HCT116 (cell line): Measurements from ENCODE around the gene SLC47A1. TPM values are rescaled to one million over a fixed set of nuclear protein-coding genes. Genes with fewer than 3 reads are reported as not detected.

ENCODE experiments used
- ATAC-seq: fragments of 200-7000 bp; cut with Tn5 transposase; 2 replicates; pipeline ENCODE4 v1.9.1; 2020; ENCODE audit warnings: mild to moderate bottlenecking, moderate library complexity
- BruUV-seq: library from RNA; stranded (reverse); fragments of 400-500 nt; replicated peaks from 2 replicates; lab custom pipeline; 2021; lab: Mats Ljungman, UMichigan
- CTCF ChIA-PET: fragments of 300-600 bp; sonication (Branson Sonifier 250); formaldehyde crosslinking; loops from one replicate; lab custom pipeline; 2021; ENCODE audit warnings: antibody characterized with exemption; lab: Charles Lee
- POLR2A ChIA-PET: fragments of 300-600, 350-600 bp; sonication (Branson Sonifier 250); formaldehyde crosslinking; loops from one replicate; lab custom pipeline; 2021; ENCODE audit warnings: antibody characterized with exemption; lab: Charles Lee
- RAD21 ChIA-PET, 2 experiments: fragments of 300-600 bp; sonication (Branson Sonifier 250); formaldehyde crosslinking; loops; one replicate each; lab custom pipeline; 2023; ENCODE audit warnings: low total read pairs in 2 of 2; ENCODE audit not compliant: uncharacterized antibody in 2 of 2, unreplicated experiment in 2 of 2, low non-redundant PET in 1 of 2; lab: Charles Lee
- DNase-seq: peaks from one replicate; pipeline ENCODE4 v3.0.0-alpha.2; 2010; ENCODE audit warnings: low read depth, low spot score
- H2AFZ ChIP-seq: fragments of 200-600 bp; shearing (Covaris generic), sonication (generic); 2 replicates; pipeline ENCODE4 v1.6.1; 2017; ENCODE audit warnings: low read depth, mixed run types, mixed read lengths, antibody characterized with exemption, low read length; ENCODE audit not compliant: poor library complexity, severe bottlenecking
- H3K27ac ChIP-seq: 2 replicates; pipeline ENCODE4 v1.5.1; 2012; ENCODE audit warnings: low read depth, low read length
- H3K27me3 ChIP-seq: fragments of 200-600 bp; sonication (generic); 2 replicates; pipeline ENCODE4 v1.6.1; 2016; ENCODE audit warnings: mixed run types, low read length, mixed read lengths; ENCODE audit not compliant: insufficient read depth
- H3K36me3 ChIP-seq, 2 experiments: fragments of 200-500 bp in 1 of 2; fragments of 200-600 bp in 1 of 2; sonication (Bioruptor generic) in 1 of 2; sonication (generic) in 1 of 2; 2 replicates each; pipeline versions ENCODE4 v1.5.1 to v1.6.1; 2014 to 2016; ENCODE audit warnings: low read length in 2 of 2, inconsistent platforms in 1 of 2, mixed read lengths in 1 of 2, mixed run types in 1 of 2; ENCODE audit not compliant: insufficient read depth in 2 of 2, control insufficient read depth in 1 of 2
- H3K4me1 ChIP-seq, 2 experiments: fragments of 200-600 bp in 1 of 2; sonication (generic) in 1 of 2; 2 replicates each; pipeline versions ENCODE4 v1.5.1 to v1.6.1; 2012 to 2017; ENCODE audit warnings: low read length in 2 of 2, inconsistent platforms in 1 of 2, mild to moderate bottlenecking in 1 of 2, mixed read lengths in 1 of 2, mixed run types in 1 of 2, moderate library complexity in 1 of 2; ENCODE audit not compliant: insufficient read depth in 2 of 2, control insufficient read depth in 1 of 2
- H3K4me2 ChIP-seq: fragments of 200-600 bp; sonication (generic); 2 replicates; pipeline ENCODE4 v1.6.1; 2017; ENCODE audit warnings: mixed run types, low read length, mixed read lengths
- H3K4me3 ChIP-seq, 2 experiments: fragments of 200-600 bp in 1 of 2; sonication (generic) in 1 of 2; replicated peaks in 1 of 2; 2 replicates each; pipeline ENCODE4 v1.5.1; 2011 to 2016; ENCODE audit warnings: low read length in 2 of 2, control low read depth in 1 of 2, low read depth in 1 of 2, mild to moderate bottlenecking in 1 of 2, mixed read lengths in 1 of 2, mixed run types in 1 of 2
- H3K79me2 ChIP-seq: fragments of 200-600 bp; sonication (generic); 2 replicates; pipeline ENCODE4 v1.6.1; 2017; ENCODE audit warnings: mild to moderate bottlenecking, mixed run types, low read length, moderate library complexity, mixed read lengths; ENCODE audit not compliant: insufficient read depth
- H3K9ac ChIP-seq: fragments of 200-600 bp; sonication (generic); 2 replicates; pipeline ENCODE4 v1.6.1; 2016; ENCODE audit warnings: low read length, mixed read lengths
- H3K9me2 ChIP-seq: fragments of 200-600 bp; sonication (generic), shearing (Covaris generic); 2 replicates; pipeline ENCODE4 v1.6.1; 2017; ENCODE audit warnings: mixed run types, mild to moderate bottlenecking, moderate library complexity; ENCODE audit not compliant: insufficient read depth
- H3K9me3 ChIP-seq, 2 experiments: fragments of 200-500 bp in 1 of 2; fragments of 200-600 bp in 1 of 2; sonication (Bioruptor generic) in 1 of 2; sonication (generic) in 1 of 2; 2 replicates each; pipeline ENCODE4 v1.6.1; 2014 to 2017; ENCODE audit warnings: low read length in 2 of 2, mixed read lengths in 2 of 2, inconsistent platforms in 1 of 2, low read depth in 1 of 2, mild to moderate bottlenecking in 1 of 2, mixed run types in 1 of 2, moderate library complexity in 1 of 2; ENCODE audit not compliant: control insufficient read depth in 1 of 2, insufficient read depth in 1 of 2
- H4K20me1 ChIP-seq: fragments of 200-600 bp; sonication (generic), shearing (Covaris generic); 2 replicates; pipeline ENCODE4 v1.6.1; 2017; ENCODE audit warnings: mixed run types, mild to moderate bottlenecking, moderate library complexity; ENCODE audit not compliant: insufficient read depth
- CEBPB ChIP-seq: IDR thresholded peaks from 2 replicates; pipeline ENCODE4 v1.6.1; 2012; ENCODE audit warnings: low read depth
- ELF1 ChIP-seq: IDR thresholded peaks from 2 replicates; pipeline ENCODE4 v1.6.1; 2012; ENCODE audit warnings: low read depth, borderline replicate concordance
- EZH2 ChIP-seq: fragments of 200-600 bp; sonication (generic); IDR thresholded peaks from 2 replicates; pipeline ENCODE4 v1.6.1; 2017; ENCODE audit warnings: antibody characterized with exemption, mixed run types
- EZH2phosphoT487 ChIP-seq: fragments of 200-600 bp; IDR thresholded peaks from 2 replicates; pipeline ENCODE4 v1.6.1; 2018; ENCODE audit warnings: antibody characterized with exemption, borderline replicate concordance
- FOSL1 ChIP-seq: IDR thresholded peaks from 2 replicates; pipeline ENCODE4 v1.6.1; 2012; ENCODE audit warnings: low read depth
- JUND ChIP-seq: IDR thresholded peaks from 2 replicates; pipeline ENCODE4 v1.6.1; 2012
- RAD21 ChIP-seq: IDR thresholded peaks from 2 replicates; pipeline ENCODE4 v1.6.1; 2012; ENCODE audit warnings: low read depth, mild to moderate bottlenecking
- TCF7L2 ChIP-seq: IDR thresholded peaks from 2 replicates; pipeline ENCODE4 v1.7.0; 2011; ENCODE audit warnings: borderline replicate concordance, inconsistent platforms; ENCODE audit not compliant: insufficient read depth, insufficient read length; ENCODE audit errors: extremely low read depth
- YY1 ChIP-seq: IDR thresholded peaks from 2 replicates; pipeline ENCODE4 v1.6.1; 2011; ENCODE audit warnings: low read length, low read depth, moderate library complexity, mild to moderate bottlenecking; ENCODE audit not compliant: insufficient replicate concordance; ENCODE audit errors: extremely low read depth
- ZFX ChIP-seq: fragments of 450-650 bp; IDR thresholded peaks from 2 replicates; pipeline ENCODE4 v1.6.1; 2017
- intact Hi-C: fragments of 100-400 bp; cut with micrococcal nuclease; formaldehyde crosslinking; loops from 2 replicates; pipeline ENCODE4 v1.10.0; 2022
- total RNA-seq: library from RNA; stranded (reverse); gene quantifications from one replicate; pipeline ENCODE4 v1.2.1, GENCODE V29; 2021; ENCODE audit not compliant: unreplicated experiment
- TF ChIP-seq, protein P1 (sequence below): IDR thresholded peaks from 2 replicates; pipeline ENCODE4 v1.6.1; 2012
- TF ChIP-seq, protein P2 (sequence below), 3 experiments: fragments of 200-600 bp in 1 of 3; sonication (generic) in 1 of 3; IDR thresholded peaks in 2 of 3; conservative IDR thresholded peaks in 1 of 3; 2 replicates each; pipeline ENCODE4 v1.5.1; 2012 to 2017; ENCODE audit warnings: low read depth in 2 of 3, low read length in 2 of 3, antibody characterized with exemption in 1 of 3, borderline replicate concordance in 1 of 3, control low read depth in 1 of 3, mild to moderate bottlenecking in 1 of 3, mixed read lengths in 1 of 3, mixed run types in 1 of 3, moderate library complexity in 1 of 3; ENCODE audit not compliant: insufficient read depth in 1 of 3

SLC47A1 gene
- total RNA-seq, 1 experiment from 2014 or later, result 0.17 TPM

DNA sequence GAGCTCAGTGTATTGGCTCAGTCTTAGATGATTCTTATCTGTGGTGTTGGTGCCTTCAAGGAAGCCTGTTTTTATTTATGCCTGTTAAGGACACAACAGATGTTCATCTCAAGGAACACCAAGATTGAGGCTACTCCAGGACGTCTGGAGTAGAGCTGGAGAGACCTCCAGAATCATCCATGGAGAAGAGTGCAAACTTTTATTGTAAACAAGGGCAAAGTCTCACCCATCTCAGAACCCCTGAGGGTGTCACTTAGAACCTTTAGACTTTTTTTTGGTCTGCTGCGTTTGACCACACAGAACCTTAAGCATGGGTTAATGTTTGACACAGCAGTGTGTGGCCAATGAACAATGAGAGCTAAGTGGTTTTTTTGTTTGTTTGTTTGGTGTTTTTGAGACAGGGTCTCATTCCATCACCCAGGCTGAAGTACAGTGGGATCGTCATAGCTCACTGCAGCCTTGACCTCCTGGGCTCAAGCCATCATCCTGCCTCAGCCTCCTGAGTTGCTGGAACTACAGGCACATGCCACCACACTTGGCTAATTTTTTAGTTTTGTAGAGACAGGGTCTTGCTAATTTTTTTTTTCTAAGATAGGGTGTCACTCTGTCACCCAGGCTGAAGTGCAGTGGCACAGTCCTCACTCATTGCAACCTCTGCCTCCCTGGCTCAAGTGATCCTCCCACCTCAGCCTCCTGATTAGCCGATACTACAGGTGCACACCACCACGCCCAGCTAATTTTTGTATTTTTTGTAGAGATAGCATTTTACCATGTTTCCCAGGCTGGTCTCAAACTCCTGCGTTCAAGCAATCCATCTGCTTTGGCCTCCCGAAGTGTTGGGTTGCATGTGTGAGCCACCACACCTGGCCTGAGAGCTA, 16.3 kb downstream of the SLC47A1 start:
- ChIA-PET POLR2A (no interaction called here), CTCF (no interaction called here), RAD21 (no interaction called here)
- H3K4me2 ChIP-seq, result no peak overlapping the region
- H3K36me3 ChIP-seq, result no peaks in the 10 kb centered on the region
- no peaks in the 10 kb centered on the region for H3K9me2 ChIP-seq
- H3K9ac ChIP-seq, result no peak overlapping the region
- no peak overlapping the region for H3K27ac ChIP-seq
- DNase-seq, result no peak
- no peaks in the 10 kb centered on the region for H3K9me3 ChIP-seq
- peaks cover 0 to 3% of the 10 kb centered on the region in 2 experiments; a peak in 1 of 4 replicates for H3K4me1 ChIP-seq
- no peaks in the 10 kb centered on the region for H4K20me1 ChIP-seq
- H3K79me2 ChIP-seq, result no peaks in the 10 kb centered on the region
- no TSS peak for BruUV-seq
- intact Hi-C loops, result no loop called here
- no peak overlapping the region for H3K4me3 ChIP-seq
- H2AFZ ChIP-seq, result no peak overlapping the region
- TF ChIP-seq, protein P1, sequence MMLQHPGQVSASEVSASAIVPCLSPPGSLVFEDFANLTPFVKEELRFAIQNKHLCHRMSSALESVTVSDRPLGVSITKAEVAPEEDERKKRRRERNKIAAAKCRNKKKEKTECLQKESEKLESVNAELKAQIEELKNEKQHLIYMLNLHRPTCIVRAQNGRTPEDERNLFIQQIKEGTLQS, result no peak
- no peak for TF ChIP-seq ZFX
- no peak for TF ChIP-seq EZH2phosphoT487
- TF ChIP-seq EZH2, result no peak
- TF ChIP-seq JUND, result no peak
- TF ChIP-seq RAD21, result no peak
- TF ChIP-seq FOSL1, result no peak
- no peak for TF ChIP-seq CEBPB
- no peak for TF ChIP-seq YY1
- TF ChIP-seq, protein P2, sequence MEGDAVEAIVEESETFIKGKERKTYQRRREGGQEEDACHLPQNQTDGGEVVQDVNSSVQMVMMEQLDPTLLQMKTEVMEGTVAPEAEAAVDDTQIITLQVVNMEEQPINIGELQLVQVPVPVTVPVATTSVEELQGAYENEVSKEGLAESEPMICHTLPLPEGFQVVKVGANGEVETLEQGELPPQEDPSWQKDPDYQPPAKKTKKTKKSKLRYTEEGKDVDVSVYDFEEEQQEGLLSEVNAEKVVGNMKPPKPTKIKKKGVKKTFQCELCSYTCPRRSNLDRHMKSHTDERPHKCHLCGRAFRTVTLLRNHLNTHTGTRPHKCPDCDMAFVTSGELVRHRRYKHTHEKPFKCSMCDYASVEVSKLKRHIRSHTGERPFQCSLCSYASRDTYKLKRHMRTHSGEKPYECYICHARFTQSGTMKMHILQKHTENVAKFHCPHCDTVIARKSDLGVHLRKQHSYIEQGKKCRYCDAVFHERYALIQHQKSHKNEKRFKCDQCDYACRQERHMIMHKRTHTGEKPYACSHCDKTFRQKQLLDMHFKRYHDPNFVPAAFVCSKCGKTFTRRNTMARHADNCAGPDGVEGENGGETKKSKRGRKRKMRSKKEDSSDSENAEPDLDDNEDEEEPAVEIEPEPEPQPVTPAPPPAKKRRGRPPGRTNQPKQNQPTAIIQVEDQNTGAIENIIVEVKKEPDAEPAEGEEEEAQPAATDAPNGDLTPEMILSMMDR (IDR thresholded peaks at IDR 0.05 in 2 of 3, conservative IDR thresholded peaks at IDR 0.05 in 1 of 3; ENCODE audit: borderline replicate concordance in 1 of 3, insufficient read depth in 1 of 3, low read depth in 2 of 3, low read length in 2 of 3), result no peak
- no peak for TF ChIP-seq TCF7L2
- TF ChIP-seq ELF1, result no peak
- no peak for ATAC-seq
- H3K27me3 ChIP-seq, result no peaks in the 10 kb centered on the region
